Fibroblast of the aortic adventitia (primary cell): ENCODE measurements around the gene CCDC12. TPM values are rescaled to one million over a fixed set of nuclear protein-coding genes. Genes with fewer than 3 reads are reported as not detected.

ENCODE experiments used
- DNase-seq: peaks from one replicate; pipeline ENCODE4 v3.0.0-alpha.2; 2010; ENCODE audit warnings: low read depth
- H3K4me3 ChIP-seq: 2 replicates; pipeline ENCODE4 v1.5.1; 2011; ENCODE audit warnings: low read depth, mild to moderate bottlenecking, control low read depth, low read length, moderate library complexity
- CTCF ChIP-seq: IDR thresholded peaks from 2 replicates; pipeline ENCODE4 v1.5.1; 2011; ENCODE audit warnings: mild to moderate bottlenecking, low read length, control low read depth, inconsistent platforms; ENCODE audit not compliant: insufficient read depth
- total RNA-seq: library from RNA; depleted of rRNA; stranded (reverse); fragments of >200 nt; gene quantifications from 2 replicates; pipeline ENCODE4 v1.2.3, GENCODE V29; 2012; ENCODE audit warnings: low replicate concordance

The CCDC12 gene
- total RNA-seq, 1 donor = 21.6 TPM

GRCh38 chr3:46887980-46888494 is 88.5 kb downstream of the CCDC12 start:
- DNase-seq = no peak
- no peak for TF ChIP-seq CTCF
- H3K4me3 ChIP-seq = no peak overlapping the region

DNA sequence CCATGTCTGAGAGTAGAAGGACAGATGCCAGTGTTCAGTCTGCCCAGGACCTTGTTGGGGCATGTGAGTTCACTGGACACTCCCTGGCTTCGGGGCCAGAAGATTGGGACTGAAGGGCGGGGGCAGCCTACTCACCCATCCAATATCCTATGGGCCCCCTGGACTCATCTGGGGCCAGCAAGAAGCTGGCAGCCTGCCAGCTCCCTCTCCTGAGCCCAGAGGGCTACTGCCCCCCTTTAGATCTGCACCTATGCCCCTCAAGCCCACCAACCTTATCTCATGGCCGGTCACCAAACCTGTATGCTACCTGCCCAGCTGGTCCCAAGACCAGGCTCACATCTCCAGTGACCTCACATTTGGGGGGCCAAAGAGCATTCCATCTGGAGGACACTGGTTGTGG is 90.9 kb downstream of the CCDC12 start:
- no peak for TF ChIP-seq CTCF
- H3K4me3 ChIP-seq = no peak overlapping the region
- no peak for DNase-seq

GRCh38 chr3:46884929-46885328 is 91.6 kb downstream of the CCDC12 start:
- H3K4me3 ChIP-seq = no peak overlapping the region
- no peak for TF ChIP-seq CTCF

DNA sequence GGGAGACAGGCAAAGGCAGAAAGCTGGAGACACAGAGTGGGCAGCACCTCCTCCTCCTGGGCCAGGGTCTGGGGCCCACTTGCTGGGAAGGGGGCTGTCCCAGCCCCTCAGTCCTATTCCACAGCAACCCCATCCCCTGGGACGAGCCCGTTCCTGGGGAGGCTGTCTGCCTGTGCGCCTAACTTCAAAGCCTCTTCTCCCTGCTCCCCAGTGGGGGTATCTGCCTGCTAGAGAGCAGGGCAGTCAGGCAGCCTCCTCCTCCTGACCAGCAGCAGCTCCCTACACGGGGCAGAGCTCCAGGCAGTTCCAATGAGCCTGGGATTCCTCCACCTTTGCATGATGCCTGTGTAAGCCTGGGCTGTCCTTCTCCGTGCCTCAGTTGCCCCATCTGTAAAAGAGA is 92.1 kb downstream of the CCDC12 start:
- DNase-seq = no peak
- H3K4me3 ChIP-seq = no peak overlapping the region
- TF ChIP-seq CTCF = no peak

More at GRCh38 chr3:46884929-46885328, 91.6 kb downstream of the CCDC12 start:
- no peak for DNase-seq

DNA sequence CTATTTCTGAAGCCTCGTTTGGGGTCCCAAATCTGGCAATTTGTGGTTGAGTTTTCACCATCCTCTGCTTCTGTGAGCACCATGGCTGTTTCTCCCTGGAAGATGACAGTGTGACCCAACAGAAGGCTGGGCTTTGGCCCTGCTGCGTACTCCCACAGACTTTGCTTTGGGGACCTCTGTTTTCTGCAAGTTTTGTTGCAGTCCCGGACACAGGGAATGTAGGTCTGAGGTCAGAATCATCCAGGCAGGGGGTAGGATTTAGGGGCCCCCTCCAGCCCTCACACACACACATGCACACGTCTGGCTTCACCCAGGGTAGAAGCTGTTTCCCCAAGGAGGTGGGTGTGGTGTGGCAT is 92.7 kb downstream of the CCDC12 start:
- DNase-seq = no peak
- no peak overlapping the region for H3K4me3 ChIP-seq
- TF ChIP-seq CTCF = no peak

DNA sequence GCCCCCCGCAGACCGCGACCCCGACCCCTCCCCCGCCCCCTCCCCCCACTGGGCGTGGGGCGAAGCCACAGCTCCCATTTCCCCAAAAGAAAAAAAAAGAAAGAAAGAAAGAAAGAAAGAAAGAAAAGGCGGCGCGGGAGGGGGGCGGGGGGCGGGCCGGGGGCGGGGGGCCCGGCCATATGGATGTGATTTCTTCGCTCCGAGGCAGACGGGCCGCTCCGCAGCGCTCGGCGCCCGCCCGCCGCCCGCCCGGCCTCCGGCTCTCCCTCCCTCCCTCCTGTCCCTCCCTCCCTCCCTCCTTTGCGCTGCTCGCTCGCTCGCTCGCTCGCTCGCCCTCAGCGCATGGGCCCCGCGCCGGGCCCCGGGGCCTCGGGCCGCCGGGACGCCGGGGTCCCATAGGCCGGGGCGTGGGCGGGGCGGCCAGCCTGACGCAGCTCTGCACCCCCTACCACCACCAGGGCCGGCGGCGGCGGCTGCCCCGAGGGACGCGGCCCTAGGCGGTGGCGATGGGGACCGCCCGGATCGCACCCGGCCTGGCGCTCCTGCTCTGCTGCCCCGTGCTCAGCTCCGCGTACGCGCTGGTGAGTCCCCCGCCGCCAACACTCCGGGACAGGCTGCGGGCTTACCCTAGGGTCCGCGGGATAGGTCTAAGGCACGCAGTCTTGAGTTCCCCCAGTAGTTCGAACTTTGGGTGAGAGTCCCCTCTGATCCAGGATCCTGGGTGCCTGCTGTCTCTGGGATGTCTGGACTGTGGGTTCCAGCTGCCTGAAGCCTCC is 93.3 kb downstream of the CCDC12 start:
- H3K4me3 ChIP-seq = peak overlapping the region; percentile 51
- no peak for TF ChIP-seq CTCF
- DNase-seq = peak; percentile 14
